ENCODE results near the gene CNKSR3. TPM values are rescaled to one million over a fixed set of nuclear protein-coding genes. Genes with fewer than 3 reads are reported as not detected.
A peak's percentile ranks its signal among the peaks of the same experiment; 100 is the strongest.

Gene CNKSR3
- total and polyA plus RNA-seq, 12 donors, result 4.2 to 42.2 (median 24.1) TPM

DNA sequence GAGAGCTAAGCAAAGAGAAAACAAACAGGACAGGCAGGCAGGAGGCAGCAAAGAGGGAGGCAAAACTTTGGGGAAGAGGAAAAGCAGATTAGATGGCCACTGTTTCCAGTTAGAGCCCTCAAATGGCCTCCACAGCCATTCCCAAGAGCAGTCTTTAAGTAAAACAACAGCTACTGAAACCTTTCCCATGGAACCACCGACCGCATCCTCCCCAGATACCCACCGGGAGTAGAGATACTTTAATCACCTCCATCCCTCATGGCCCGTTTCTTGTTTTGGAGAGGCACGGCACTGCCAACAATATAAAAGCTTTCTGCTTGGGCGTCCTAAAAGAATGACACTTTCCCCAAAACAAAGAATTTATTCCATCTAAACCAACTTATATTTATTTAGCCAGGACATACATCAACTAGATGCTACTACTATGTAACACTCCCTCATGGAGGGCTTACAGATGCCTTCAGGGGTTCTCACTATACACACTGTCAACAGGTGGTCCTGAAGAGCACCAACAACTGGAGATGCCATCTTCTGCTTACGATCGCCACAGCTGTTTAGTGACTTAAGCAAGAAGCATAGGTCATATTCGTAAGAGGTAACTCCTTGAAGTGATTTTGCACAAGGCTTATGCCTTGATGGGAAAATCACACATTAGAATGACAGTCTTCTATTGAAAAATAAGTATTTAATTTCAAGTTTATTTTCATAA lies 43.4 kb downstream of the CNKSR3 start:
- Histone ChIP-seq H3K4me3 (no peak overlapping the region), H3K9me3 (peaks cover 0 to 10% (median 0%) of the 10 kb centered on the region in 11 donors), H3K27ac (no peak overlapping the region), H3K36me3 (no peaks in the 10 kb centered on the region), H3K27me3 (no peaks in the 10 kb centered on the region), H3K4me1 (peaks cover 0 to 29% (median 8%) of the 10 kb centered on the region in 9 donors)
- ATAC-seq (no peak), DNase-seq (no peak)
- TF ChIP-seq, protein P1, sequence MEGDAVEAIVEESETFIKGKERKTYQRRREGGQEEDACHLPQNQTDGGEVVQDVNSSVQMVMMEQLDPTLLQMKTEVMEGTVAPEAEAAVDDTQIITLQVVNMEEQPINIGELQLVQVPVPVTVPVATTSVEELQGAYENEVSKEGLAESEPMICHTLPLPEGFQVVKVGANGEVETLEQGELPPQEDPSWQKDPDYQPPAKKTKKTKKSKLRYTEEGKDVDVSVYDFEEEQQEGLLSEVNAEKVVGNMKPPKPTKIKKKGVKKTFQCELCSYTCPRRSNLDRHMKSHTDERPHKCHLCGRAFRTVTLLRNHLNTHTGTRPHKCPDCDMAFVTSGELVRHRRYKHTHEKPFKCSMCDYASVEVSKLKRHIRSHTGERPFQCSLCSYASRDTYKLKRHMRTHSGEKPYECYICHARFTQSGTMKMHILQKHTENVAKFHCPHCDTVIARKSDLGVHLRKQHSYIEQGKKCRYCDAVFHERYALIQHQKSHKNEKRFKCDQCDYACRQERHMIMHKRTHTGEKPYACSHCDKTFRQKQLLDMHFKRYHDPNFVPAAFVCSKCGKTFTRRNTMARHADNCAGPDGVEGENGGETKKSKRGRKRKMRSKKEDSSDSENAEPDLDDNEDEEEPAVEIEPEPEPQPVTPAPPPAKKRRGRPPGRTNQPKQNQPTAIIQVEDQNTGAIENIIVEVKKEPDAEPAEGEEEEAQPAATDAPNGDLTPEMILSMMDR (IDR thresholded peaks at IDR 0.05), result no peak
- 71 to 94% methylated on average over 9 of the region's 9 CpGs for WGBS, 2 donors
- intact Hi-C loops (cut with DNase I), result no loop called here

DNA sequence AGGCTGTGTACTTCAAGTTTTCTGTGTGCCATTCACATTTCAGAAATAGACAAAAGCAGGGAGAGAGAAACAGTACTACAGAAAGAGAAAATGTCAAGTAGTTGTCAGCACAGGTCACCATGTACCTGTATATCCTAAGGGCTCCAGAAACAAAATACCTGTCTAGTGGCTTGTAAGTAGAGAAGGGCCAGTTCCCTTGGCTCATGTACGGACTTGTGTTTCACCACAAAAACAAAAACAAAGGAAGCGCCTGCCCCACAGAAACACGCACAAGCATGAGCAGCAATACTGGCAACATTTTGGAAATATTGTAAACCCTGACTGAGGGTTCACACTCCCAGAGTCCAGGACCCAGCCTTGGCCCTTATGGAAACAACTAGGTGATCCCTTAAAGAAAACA lies 44.3 kb downstream of the CNKSR3 start:
- no peaks in the 10 kb centered on the region for H3K27me3 ChIP-seq
- H3K27ac ChIP-seq, result no peak overlapping the region
- 92 to 94% methylated on average over 3 of the region's 3 CpGs for WGBS, 2 donors
- TF ChIP-seq, protein P1 (IDR thresholded peaks at IDR 0.05), result no peak
- H3K9me3 ChIP-seq, result peaks cover 0 to 10% (median 0%) of the 10 kb centered on the region in 11 donors
- ATAC-seq (no peak), DNase-seq (no peak)
- intact Hi-C loops (cut with DNase I), result no loop called here
- no peaks in the 10 kb centered on the region for H3K36me3 ChIP-seq
- no peak overlapping the region for H3K4me3 ChIP-seq
- H3K4me1 ChIP-seq, result peaks cover 0 to 25% (median 4%) of the 10 kb centered on the region in 9 donors

DNA sequence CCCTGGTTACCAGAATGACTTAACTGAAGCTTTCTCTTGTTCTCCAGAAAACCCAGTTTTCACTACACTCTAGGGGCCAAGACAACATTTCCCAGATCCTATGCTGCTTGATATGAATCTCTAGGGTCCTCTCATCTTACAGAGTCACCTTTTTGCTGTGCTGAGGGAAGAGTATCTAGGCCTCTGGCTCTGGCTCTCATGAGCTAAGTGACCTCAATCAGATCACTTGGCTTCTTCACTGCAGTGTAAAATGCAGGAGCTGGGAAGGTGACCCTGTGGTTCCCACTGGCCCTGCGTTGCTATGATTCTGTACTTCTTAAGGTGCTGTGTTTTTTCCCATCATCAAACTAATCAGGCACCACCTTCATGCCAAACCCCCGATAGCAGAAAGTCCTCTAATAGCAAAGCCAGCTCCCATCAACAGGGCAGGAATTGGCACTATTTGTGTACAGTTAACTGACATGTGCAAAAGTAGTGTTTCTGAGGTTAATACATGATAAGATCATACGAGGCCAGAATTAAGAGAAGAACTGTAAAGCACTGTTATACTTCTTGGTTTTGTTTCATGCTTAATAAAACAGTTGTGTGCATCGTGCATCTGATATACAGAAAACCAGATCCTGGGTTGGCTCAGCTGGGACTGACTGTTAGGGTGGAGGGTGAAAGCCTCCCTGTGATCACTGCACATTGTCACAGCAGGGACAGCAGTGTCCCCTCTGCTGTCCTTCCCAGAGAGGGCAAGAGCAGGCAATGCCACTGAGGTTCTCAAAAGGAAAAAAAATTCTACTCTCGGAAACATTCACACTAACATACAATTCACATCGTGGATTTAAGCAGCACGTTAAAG lies 46.7 kb downstream of the CNKSR3 start:
- no peak overlapping the region for H3K4me3 ChIP-seq
- DNase-seq (no peak), ATAC-seq (peak; percentile 52 to 85 (median 76))
- H3K4me1 ChIP-seq, result peaks cover 0 to 38% (median 5%) of the 10 kb centered on the region in 9 donors
- H3K27me3 ChIP-seq, result no peaks in the 10 kb centered on the region
- intact Hi-C loops (cut with DNase I), result no loop called here
- 56 to 63% methylated on average over 7 of the region's 7 CpGs for WGBS, 2 donors
- H3K27ac ChIP-seq, result peak overlapping the region in 7 of 10 donors; percentile 7 to 65 (median 41)
- TF ChIP-seq, protein P1 (IDR thresholded peaks at IDR 0.05), result no peak
- no peaks in the 10 kb centered on the region for H3K36me3 ChIP-seq
- H3K9me3 ChIP-seq, result no peaks in the 10 kb centered on the region

DNA sequence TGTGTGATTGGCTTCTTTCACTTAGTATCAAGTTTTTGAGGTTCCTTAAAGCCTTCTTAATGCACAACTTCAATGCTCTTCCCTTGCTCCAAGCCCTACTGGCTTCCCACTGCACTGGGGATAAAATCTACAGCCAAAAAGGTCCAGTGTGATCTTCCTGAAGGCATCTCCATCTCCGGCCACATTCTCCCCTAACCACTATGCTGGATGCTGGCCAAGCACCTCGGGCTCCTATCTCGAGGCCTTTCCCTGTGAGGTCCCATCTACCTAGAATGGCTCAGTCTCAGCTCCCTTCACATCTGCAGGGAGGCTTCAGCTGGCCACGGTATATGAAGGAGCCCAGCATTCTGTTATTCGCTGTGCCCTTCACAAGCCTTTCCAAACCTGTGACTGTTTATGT lies 48.1 kb downstream of the CNKSR3 start:
- Histone ChIP-seq H3K27ac (no peak overlapping the region), H3K27me3 (no peaks in the 10 kb centered on the region), H3K36me3 (no peaks in the 10 kb centered on the region), H3K4me1 (peaks cover 0 to 49% (median 17%) of the 10 kb centered on the region in 9 donors), H3K9me3 (no peaks in the 10 kb centered on the region), H3K4me3 (no peak overlapping the region)
- TF ChIP-seq, protein P1 (IDR thresholded peaks at IDR 0.05), result no peak
- DNase-seq, result no peak
- 53 to 54% methylated on average over 5 of the region's 5 CpGs for WGBS, 2 donors
- intact Hi-C loops (cut with DNase I), result no loop called here
- peak in 1 of 8 donors; percentile 24 for ATAC-seq

All from heart right ventricle (tissue), 16 donors.